Liver (tissue), 9 donors: ENCODE data around the gene MAP3K4. TPM values are rescaled to one million over a fixed set of nuclear protein-coding genes. Genes with fewer than 3 reads are reported as not detected.

Experiments
- DNase-seq: peaks from one replicate; pipeline ENCODE4 v3.0.0-alpha.2; 2017; ENCODE audit warnings: low spot score
- H3K27ac ChIP-seq, 2 donors: one replicate each; pipeline ENCODE4 v1.7.0; 2013; ENCODE audit warnings: inconsistent platforms in 2 of 2, low read length in 2 of 2, control low read depth in 1 of 2, low read depth in 1 of 2, mild to moderate bottlenecking in 1 of 2
- H3K27me3 ChIP-seq, 4 donors: one replicate each; pipeline versions ENCODE4 v1.6.1 to v1.7.0; 2013; ENCODE audit warnings: low read length in 3 of 4, inconsistent platforms in 1 of 4, mild to moderate bottlenecking in 1 of 4, moderate library complexity in 1 of 4; ENCODE audit not compliant: control insufficient read depth in 4 of 4, insufficient read depth in 4 of 4
- H3K36me3 ChIP-seq, 4 donors: one replicate each; pipeline versions ENCODE4 v1.6.1 to v1.7.0; 2013; ENCODE audit warnings: low read length in 3 of 4, mild to moderate bottlenecking in 3 of 4, low read depth in 1 of 4, moderate library complexity in 1 of 4; ENCODE audit not compliant: control insufficient read depth in 4 of 4, insufficient read depth in 3 of 4
- H3K4me1 ChIP-seq, 4 donors: one replicate each; pipeline versions ENCODE4 v1.6.1 to v1.7.0; 2013; ENCODE audit warnings: low read length in 3 of 4, mild to moderate bottlenecking in 3 of 4, moderate library complexity in 1 of 4; ENCODE audit not compliant: control insufficient read depth in 4 of 4, insufficient read depth in 4 of 4
- H3K4me3 ChIP-seq, 3 donors: one replicate each; pipeline versions ENCODE4 v1.6.1 to v1.7.0; 2013; ENCODE audit warnings: low read length in 3 of 3, control low read depth in 1 of 3, low read depth in 1 of 3, mild to moderate bottlenecking in 1 of 3
- H3K9ac ChIP-seq, 2 donors: one replicate each; pipeline ENCODE4 v1.7.0; 2013; ENCODE audit warnings: low read length in 2 of 2, mild to moderate bottlenecking in 2 of 2, moderate library complexity in 2 of 2, control low read depth in 1 of 2, low read depth in 1 of 2
- H3K9me3 ChIP-seq, 4 donors: one replicate each; pipeline versions ENCODE4 v1.6.1 to v1.7.0; 2013; ENCODE audit warnings: low read length in 3 of 4; ENCODE audit not compliant: control insufficient read depth in 4 of 4
- ATF3 ChIP-seq: IDR thresholded peaks from 2 replicates; pipeline ENCODE4 v1.6.1; 2016; ENCODE audit warnings: antibody characterized with exemption
- FOXA1 ChIP-seq: IDR thresholded peaks from 2 replicates; pipeline ENCODE4 v1.6.1; 2016; ENCODE audit warnings: antibody characterized with exemption
- FOXA2 ChIP-seq: IDR thresholded peaks from 2 replicates; pipeline ENCODE4 v1.6.1; 2016; ENCODE audit warnings: antibody characterized with exemption
- GABPA ChIP-seq, 2 donors: IDR thresholded peaks in 1 of 2; conservative IDR thresholded peaks in 1 of 2; 2 replicates each; pipeline ENCODE4 v1.6.1; 2016; ENCODE audit warnings: antibody characterized with exemption in 2 of 2, mild to moderate bottlenecking in 1 of 2, moderate library complexity in 1 of 2
- HNF4A ChIP-seq, 2 donors: conservative IDR thresholded peaks; 2 replicates each; pipeline ENCODE4 v1.6.1; 2016; ENCODE audit warnings: antibody characterized with exemption in 2 of 2, mild to moderate bottlenecking in 2 of 2
- HNF4G ChIP-seq: IDR thresholded peaks from 2 replicates; pipeline ENCODE4 v1.6.1; 2016; ENCODE audit warnings: antibody characterized with exemption
- JUND ChIP-seq, 2 donors: IDR thresholded peaks; 2 replicates each; pipeline ENCODE4 v1.6.1; 2016; ENCODE audit warnings: antibody characterized with exemption in 2 of 2
- MAX ChIP-seq: IDR thresholded peaks from 2 replicates; pipeline ENCODE4 v1.6.1; 2016; ENCODE audit warnings: antibody characterized with exemption
- NR2F2 ChIP-seq: IDR thresholded peaks from 2 replicates; pipeline ENCODE4 v1.6.1; 2016; ENCODE audit warnings: antibody characterized with exemption
- REST ChIP-seq: IDR thresholded peaks from 2 replicates; pipeline ENCODE4 v1.6.1; 2016; ENCODE audit warnings: antibody characterized with exemption, mild to moderate bottlenecking
- SP1 ChIP-seq: IDR thresholded peaks from 2 replicates; pipeline ENCODE4 v1.6.1; 2018; ENCODE audit warnings: antibody characterized with exemption, mild to moderate bottlenecking
- YY1 ChIP-seq: IDR thresholded peaks from 2 replicates; pipeline ENCODE4 v1.6.1; 2016; ENCODE audit warnings: antibody characterized with exemption, mild to moderate bottlenecking
- ZBTB33 ChIP-seq: IDR thresholded peaks from 2 replicates; pipeline ENCODE4 v1.6.1; 2016; ENCODE audit warnings: antibody characterized with exemption
- WGBS: extraction: QIAGEN DNeasy Blood & Tissue Kit; methylation state at CpG from one replicate; pipeline ENCODE4 v1.1.7; 2013; 5-methylcytosine and 5-hydroxymethylcytosine counted together
- polyA plus RNA-seq, 2 donors: library from polyadenylated mRNA; stranded (reverse) in 1 of 2; unstranded in 1 of 2; fragments of 200-250 nt in 1 of 2; fragments of >200 nt in 1 of 2; fragmentation: Nextera tagmentation in 1 of 2; extraction: Ambion mirVana in 1 of 2; gene quantifications; one replicate each; pipeline versions ENCODE4 v1.2.1 to v1.2.3, GENCODE V29; 2013 to 2015
- total RNA-seq, 2 donors: library from RNA; depleted of rRNA; stranded (reverse); fragments of >200 nt; gene quantifications; one replicate each; pipeline ENCODE4 v1.2.3, GENCODE V29; 2014
- donor health status: healthy.
- donor health status: healthy.
- donor health status: healthy.
- donor health status: healthy.
- donor health status: healthy.

Gene MAP3K4
- total and polyA plus RNA-seq, 4 donors = 4.3 to 20.0 (median 11.7) TPM

- TF ChIP-seq REST (no peak), FOXA1 (no peak)
Observed at GRCh38 chr6:161037873-161038228, 46.3 kb downstream of the MAP3K4 start (continued).

GRCh38 chr6:161038229-161039031 is 46.9 kb downstream of the MAP3K4 start:
- Histone ChIP-seq H3K27ac (no peak overlapping the region), H3K36me3 (peaks cover 0 to 8% (median 1%) of the 10 kb centered on the region in 4 donors), H3K4me3 (no peak overlapping the region), H3K27me3 (no peaks in the 10 kb centered on the region), H3K9me3 (no peaks in the 10 kb centered on the region), H3K9ac (no peak overlapping the region), H3K4me1 (no peaks in the 10 kb centered on the region)
- WGBS = 85% methylated on average over 3 of the region's 3 CpGs
- TF ChIP-seq MAX (no peak), SP1 (no peak), ATF3 (no peak)
- no peak for DNase-seq

GRCh38 chr6:161041274-161041673 is 49.7 kb downstream of the MAP3K4 start:
- no peak for TF ChIP-seq NR2F2
- no peak for TF ChIP-seq REST
- TF ChIP-seq HNF4A (conservative IDR thresholded peaks at IDR 0.05) = no peak
- no peak for TF ChIP-seq MAX
- no peak for TF ChIP-seq FOXA1
- TF ChIP-seq HNF4G = no peak
- TF ChIP-seq FOXA2 = no peak
- no peak for TF ChIP-seq JUND (IDR thresholded peaks at IDR 0.05)
- no peak for TF ChIP-seq ATF3
- TF ChIP-seq ZBTB33 = no peak
- no peak for TF ChIP-seq SP1
- no peak for TF ChIP-seq GABPA (IDR thresholded peaks at IDR 0.05 in 1 of 2, conservative IDR thresholded peaks at IDR 0.05 in 1 of 2)
- no peak for TF ChIP-seq YY1
- 97% methylated on average over 7 of the region's 7 CpGs for WGBS
- DNase-seq = no peak

More at GRCh38 chr6:161041274-161041673, 49.7 kb downstream of the MAP3K4 start:
- H3K9me3 ChIP-seq = no peaks in the 10 kb centered on the region
- H3K4me3 ChIP-seq = no peak overlapping the region
- H3K27ac ChIP-seq = no peak overlapping the region
- H3K4me1 ChIP-seq = no peaks in the 10 kb centered on the region
- no peaks in the 10 kb centered on the region for H3K27me3 ChIP-seq
- no peak overlapping the region for H3K9ac ChIP-seq
- H3K36me3 ChIP-seq = peaks cover 0 to 8% (median 2%) of the 10 kb centered on the region in 4 donors
